Activated T-cell treated with anti-CD3 and anti-CD28 coated beads for 24 hours (primary cell): ENCODE results near the gene CNTN1.
"Not testable (repeated sequence)": the region's sequence is repeated elsewhere in the genome, so short reads cannot be mapped to it uniquely, and the experiment has no call there.

ENCODE experiments used
- DNase-seq: peaks from one replicate; pipeline ENCODE4 v3.0.0-alpha.2; 2020; ENCODE audit warnings: low read depth

Gene CNTN1

DNA sequence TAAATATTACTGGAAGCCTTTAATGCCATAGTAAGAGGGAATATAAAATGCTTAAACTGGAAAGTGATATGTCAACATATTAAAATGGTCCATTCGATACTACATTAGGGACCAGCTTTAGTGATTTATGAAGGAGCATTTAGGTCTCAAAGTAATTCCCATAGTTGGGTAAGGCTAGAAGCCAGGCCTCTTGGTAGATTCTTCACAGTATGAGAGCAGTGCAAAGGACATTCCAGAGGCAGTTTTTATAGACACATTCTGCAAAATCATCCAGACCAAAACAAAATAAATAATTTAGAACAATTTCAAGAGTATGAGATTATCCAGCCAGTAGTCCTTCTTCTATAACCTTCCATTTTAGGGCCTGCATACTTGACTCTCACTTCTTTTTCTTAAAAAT, 353.3 kb downstream of the CNTN1 start:
- DNase-seq: no peak

DNA sequence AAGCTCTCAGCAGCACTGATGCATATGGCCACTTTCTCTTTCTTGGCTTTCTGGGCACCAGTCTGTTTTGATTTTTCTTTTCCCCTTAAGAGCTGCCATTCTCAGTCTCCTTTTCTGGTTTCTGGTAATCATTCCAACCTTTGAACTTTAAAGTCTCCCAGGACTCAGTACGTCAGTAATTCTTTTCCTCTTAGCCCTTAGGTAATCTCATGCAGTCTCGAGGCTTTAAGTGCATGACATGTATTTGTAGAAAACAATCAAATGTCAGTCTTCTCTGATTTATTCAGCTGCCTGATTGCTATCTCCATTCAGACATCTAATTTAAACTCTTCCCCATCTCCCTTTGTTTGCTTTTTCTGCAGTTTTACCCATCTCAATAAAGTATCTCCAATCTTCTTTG, 356.8 kb downstream of the CNTN1 start:
- no peak for DNase-seq

DNA sequence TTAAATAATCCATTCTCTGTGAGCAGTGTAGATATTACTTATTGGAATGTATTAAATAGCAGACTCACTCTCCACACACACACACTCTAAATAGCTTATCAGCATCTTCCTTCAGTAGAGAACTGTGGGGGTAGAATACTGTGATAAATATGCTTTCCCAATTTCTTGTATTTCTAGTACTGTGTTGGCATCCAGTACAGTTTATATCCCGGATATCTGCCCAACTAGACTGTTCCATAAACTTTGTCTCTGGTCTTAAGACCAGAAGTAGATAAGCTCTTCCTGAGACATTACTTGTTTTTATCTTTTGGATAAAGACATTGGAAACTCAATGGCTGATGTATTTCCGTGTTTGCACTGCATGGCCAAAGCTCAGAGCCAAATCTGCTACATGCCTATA, 359.7 kb downstream of the CNTN1 start:
- no peak for DNase-seq

DNA sequence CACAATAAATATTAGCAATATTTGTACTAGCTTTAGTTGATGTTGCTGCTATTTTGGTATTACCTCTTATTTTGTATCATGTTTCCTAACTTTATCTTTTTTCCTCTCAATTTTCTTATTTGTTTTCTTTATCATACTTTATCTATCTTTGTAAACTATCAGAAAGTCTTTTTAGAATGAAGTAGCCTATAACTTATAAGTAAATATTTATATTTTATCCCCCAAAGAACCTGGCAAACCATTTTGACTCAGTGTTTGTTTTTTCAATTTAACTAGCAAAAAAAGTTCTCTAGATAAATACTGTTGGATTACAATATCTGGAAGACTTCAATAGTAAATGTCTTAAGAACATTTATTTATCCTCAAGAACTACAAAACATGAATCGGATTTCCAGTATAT, 360.2 kb downstream of the CNTN1 start:
- no peak for DNase-seq

DNA sequence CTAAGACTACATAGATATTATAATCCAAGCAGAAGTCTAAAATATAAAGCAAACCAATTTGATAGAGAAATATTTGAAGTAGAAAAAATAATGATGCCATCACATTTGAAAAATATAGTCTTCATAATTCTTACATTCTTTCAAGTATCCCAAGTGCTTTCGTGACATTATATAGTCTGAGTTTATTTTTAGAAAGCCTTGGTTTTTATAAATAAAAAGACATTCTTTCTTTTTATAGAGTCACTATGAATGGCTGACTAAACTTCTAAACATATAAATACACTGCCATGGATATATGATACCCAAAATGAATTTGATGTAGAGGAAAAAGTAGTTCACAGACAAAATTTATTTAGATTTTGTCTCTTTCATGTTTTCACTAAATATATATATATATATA, 360.8 kb downstream of the CNTN1 start:
- no peak for DNase-seq

- DNase-seq: no peak
Measured at GRCh38 chr12:41055875-41056577, 363.8 kb downstream of the CNTN1 start.

DNA sequence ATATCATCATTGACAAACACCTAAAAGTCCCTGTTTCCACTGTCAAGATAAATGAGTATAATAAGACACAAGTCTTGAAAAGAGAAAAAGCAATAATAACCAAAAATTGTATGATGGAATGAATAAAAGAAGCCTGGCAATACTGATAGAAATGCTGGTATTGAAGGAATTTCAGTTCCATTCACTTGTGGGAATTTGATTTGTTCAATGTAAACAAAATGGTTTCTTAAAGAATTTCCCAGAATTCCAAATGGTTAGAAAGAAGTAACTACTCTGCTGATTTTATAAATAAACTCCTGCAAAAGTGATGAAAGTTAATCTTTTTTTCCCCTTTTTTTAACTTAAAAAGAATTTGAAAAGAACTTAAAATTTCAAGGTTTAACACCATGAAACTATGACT, 366.0 kb downstream of the CNTN1 start:
- no peak for DNase-seq

DNA sequence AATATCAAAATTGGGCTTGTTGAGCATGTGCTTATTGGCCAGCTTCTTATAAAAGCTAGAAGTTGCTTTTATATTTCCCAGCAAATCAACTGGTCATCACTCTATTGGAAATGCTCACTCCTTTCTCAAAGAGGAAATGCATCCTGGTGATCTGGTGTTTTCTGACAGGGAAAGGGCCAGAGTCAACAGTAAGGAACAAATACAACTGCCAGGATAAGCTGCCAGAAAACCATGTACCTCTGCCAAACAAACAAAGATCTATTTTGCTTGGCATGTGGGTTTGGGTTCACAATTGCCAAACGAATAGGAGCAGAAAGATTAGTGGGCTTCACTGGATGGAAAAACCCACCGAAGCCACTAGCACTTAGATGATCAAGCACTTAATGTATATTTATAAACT, 369.0 kb downstream of the CNTN1 start:
- no peak for DNase-seq

- no peak for DNase-seq
Measured at GRCh38 chr12:41064411-41064810, 372.2 kb downstream of the CNTN1 start.

DNA sequence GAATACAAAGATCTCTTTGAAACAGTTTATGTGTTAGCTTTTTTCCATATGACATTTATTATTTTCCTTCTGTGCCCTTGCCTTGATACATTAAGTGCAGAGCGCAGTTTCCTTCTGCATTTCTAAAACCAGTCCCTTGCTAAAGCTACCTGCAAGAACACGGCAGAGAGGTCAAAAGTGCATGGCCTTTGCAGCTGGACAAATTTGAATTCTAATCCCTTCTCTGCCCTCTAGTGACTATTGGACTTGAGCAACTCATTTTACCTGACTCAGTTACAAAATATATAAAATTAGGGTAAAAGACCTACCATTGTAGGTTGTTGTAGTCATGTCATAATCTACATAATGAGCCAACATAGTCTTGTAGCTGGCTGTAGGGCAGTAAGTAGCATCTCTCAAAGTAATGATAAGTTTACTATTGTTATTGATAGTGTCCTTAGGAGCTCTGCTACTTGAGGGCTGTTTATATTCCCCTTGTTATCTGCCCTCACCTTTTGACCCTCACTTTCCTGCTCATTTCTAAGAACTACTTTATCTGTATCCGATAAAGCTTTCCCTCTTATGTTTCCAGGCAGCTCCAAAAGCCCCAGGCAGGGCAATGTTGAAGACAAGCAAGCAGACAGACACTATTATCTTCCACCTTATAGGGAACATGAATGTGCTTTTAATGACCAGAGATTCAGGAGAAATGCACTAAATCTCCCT, 375.9 kb downstream of the CNTN1 start:
- DNase-seq: no peak

- DNase-seq: no peak
Measured at GRCh38 chr12:41073633-41074472, 381.6 kb downstream of the CNTN1 start.

DNA sequence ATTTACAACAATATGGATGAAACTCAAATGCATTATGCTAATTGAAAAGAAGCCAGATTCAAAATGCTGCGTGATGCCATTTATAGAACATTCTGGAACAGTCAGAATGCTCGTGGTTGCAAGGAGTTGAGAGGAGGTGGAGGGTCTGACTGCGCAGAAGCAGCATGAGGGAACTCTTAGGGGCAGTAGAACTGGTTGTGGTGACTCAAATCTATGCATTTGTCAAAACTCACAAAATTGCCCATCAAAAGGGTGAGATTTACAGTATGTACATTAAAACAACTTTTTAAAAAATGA, 382.2 kb downstream of the CNTN1 start:
- no peak for DNase-seq

- no peak for DNase-seq
Measured at GRCh38 chr12:41076114-41076513, 383.9 kb downstream of the CNTN1 start.

DNA sequence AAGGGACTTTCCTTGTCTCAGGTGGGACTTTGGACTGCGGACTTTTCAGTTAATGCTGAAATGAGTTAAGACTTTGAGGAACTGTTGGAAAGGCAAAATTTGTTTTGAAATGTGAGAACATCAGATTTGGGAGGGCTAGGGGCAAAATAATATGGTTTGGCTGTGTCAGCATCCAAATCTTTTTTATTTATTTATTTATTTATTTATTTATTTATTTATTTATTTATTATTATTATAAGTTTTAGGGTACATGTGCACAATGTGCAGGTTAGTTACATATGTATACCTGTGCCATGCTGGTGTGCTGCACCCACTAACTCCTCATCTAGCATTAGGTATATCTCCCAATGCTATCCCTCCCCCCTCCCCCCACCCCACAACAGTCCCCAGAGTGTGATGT, 389.0 kb downstream of the CNTN1 start:
- not testable (repeated sequence) for DNase-seq

DNA sequence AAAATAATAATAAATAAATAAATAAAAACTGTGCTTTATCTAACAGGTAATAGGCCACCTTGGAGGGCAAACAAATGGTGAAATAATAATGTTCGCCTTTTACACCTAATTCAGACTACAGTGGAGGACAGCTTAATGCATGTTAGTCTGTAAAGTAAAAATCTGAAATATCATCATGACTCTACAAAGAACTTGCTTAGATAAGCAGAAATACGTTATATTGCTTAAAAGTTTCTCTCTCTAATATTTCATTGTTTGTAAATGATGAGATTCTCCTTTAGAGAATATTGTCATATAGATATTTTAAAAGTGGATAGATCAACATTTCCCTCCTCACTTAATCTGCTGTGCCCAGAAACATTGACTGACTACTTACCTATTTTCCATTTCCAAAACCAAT, 397.2 kb downstream of the CNTN1 start:
- DNase-seq: no peak

DNA sequence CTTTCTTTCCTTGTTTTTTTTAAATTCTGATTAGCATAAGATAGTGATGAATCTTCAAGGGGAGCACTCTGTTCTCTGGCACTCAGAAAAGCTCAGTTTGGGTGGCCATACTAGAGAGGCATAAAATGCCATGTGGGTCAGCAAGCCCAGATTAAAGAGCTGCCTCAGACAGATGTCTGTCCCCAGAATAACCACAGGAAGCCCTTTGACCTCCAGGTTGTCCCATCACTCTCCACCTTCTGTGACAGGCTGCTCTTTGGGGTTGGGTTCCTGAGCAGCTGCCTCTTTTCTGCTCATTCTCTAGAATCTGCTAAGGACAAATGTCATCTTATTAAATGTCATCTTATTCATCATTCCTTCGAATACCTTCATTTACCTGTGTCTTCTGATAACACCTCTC, 399.9 kb downstream of the CNTN1 start:
- DNase-seq: no peak

DNA sequence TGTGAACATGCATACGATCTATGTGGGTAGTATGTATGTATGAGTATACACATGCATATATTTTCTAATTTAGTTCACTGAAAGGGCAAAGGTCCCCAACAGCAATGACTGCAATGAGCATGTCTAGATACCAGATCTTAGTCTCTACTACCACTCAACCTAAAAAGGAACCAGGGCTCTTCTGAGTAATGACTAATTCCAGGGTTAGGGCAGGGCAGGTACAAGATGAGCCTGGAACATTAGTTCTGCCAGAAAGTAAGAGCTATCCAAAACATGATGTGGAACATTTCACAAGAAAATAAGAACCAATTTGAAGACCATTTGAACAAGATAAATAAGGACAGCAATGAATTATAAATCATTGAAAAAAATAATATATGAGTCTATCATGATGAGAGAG, 404.6 kb downstream of the CNTN1 start:
- no peak for DNase-seq

DNA sequence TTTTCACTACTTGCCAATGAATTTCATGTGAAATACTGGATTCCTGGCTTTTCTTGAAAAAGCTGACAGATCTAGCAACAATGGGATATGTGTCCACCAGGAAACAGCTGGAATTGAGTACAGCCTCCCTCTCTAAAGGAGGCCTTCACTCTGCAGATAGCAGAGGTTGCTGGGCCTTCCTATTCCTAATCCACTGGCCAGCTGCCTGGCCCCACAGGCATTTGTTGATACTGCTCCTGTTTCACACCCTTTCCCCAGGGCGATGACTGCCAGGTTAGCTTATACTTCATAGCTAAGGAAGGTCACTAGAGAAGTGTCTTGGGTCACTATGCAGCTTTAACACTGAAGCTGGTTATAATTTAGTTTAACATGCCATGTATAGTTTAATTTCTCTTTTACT, 408.3 kb downstream of the CNTN1 start:
- no peak for DNase-seq

DNA sequence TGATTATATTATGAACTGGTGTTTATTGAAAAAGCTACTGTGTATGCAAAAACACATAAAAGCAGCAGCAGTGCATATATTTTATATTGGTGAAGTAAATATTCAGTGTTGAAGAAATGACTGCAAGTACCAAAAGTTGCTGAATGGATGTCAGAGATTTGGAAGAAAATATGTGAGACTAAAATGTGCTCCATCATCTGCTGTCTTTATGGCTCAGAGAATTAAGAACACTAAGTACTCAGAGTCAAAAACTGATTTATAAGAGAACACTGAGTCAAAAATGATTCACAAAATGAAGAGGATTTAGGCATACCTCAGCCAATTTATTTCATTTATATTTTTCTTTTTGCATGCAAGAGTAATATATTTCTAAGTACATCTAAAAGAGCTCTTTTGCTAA, 409.6 kb downstream of the CNTN1 start:
- no peak for DNase-seq

DNA sequence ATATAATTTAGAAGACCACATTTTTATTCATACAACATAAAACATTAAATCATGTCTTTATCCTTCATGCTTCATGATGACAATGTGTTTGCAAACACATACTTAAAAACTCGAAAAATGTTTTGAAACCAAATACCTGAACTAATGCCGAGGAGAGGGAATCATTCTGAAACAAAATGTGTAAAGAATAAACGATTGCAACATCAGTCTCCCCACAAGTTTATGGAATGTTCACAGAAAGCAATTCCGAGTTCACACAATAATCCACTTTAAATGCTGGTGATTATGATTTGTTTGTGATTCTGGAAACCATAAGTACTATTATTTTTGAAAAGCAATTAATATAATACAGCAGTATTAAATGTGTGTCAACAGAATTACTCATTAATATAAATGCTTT, 411.4 kb downstream of the CNTN1 start:
- DNase-seq: no peak

GRCh38 chr12:41106315-41106714, 414.1 kb downstream of the CNTN1 start:
- no peak for DNase-seq

GRCh38 chr12:41108032-41108431, 415.8 kb downstream of the CNTN1 start:
- DNase-seq: no peak

DNA sequence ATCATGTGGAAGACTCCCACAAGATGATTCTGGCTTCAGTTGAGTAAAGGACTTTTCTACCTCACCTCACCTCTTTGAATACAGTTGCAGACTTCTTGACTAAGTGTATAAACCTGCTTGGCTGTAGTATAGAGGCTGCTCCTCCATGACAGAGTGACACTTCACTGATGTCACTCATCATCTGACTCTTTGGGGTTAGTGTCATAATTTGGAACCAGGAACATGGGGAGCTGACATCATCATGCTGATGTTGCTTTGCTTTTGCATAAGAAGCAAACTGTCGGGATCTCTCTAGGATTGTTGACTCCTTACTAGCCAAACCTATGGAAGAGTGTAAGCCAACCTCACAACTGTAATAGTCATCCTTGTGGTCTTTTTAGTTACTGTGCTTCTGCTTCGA, 420.7 kb downstream of the CNTN1 start:
- no peak for DNase-seq
